Natural killer cell (primary cell): ENCODE data around the gene DOCK1. TPM values are rescaled to one million over a fixed set of nuclear protein-coding genes. Genes with fewer than 3 reads are reported as not detected.
A peak's percentile ranks its signal among the peaks of the same experiment; 100 is the strongest.

Experiments used
- ATAC-seq, 3 donors: fragments of 150-1000 bp in 2 of 3; fragments of 200-7000 bp in 1 of 3; cut with Tn5 transposase; 1 replicate in 1 of 3; 2 replicates in 2 of 3; pipeline ENCODE4 v1.10.0; 2021; ENCODE audit warnings: mild to moderate bottlenecking in 2 of 3, moderate library complexity in 2 of 3
- DNase-seq, 2 donors: peaks; one replicate each; pipeline versions ENCODE4 v3.0.0 to v3.0.0-alpha.2; 2013 to 2021; ENCODE audit warnings: mixed read lengths in 1 of 2
- H3K27ac ChIP-seq: one replicate; pipeline ENCODE4 v1.5.1; 2013; ENCODE audit warnings: mild to moderate bottlenecking, low read length
- H3K27me3 ChIP-seq: one replicate; pipeline ENCODE4 v1.6.1; 2013; ENCODE audit warnings: low read length; ENCODE audit not compliant: control insufficient read depth, insufficient read depth
- H3K36me3 ChIP-seq: one replicate; pipeline ENCODE4 v1.6.1; 2013; ENCODE audit warnings: low read length; ENCODE audit not compliant: control insufficient read depth, insufficient read depth
- H3K4me1 ChIP-seq: one replicate; pipeline ENCODE4 v1.6.1; 2013; ENCODE audit warnings: low read length; ENCODE audit not compliant: control insufficient read depth, insufficient read depth
- H3K4me3 ChIP-seq: one replicate; pipeline ENCODE4 v1.5.1; 2013; ENCODE audit warnings: low read length
- H3K9me3 ChIP-seq: one replicate; pipeline ENCODE4 v1.6.1; 2013; ENCODE audit warnings: low read length; ENCODE audit not compliant: control insufficient read depth, insufficient read depth
- H3K27ac Mint-ChIP-seq, 2 donors: one replicate each; pipeline ENCODE4 v1.8.0; 2022; ENCODE audit warnings: mild to moderate bottlenecking in 2 of 2, mixed read lengths in 2 of 2, moderate library complexity in 1 of 2
- H3K27me3 Mint-ChIP-seq, 2 donors: one replicate each; pipeline ENCODE4 v1.8.0; 2022; ENCODE audit warnings: low read depth in 2 of 2, mixed read lengths in 2 of 2
- H3K36me3 Mint-ChIP-seq: one replicate; pipeline ENCODE4 v1.8.0; 2022; ENCODE audit warnings: mixed read lengths
- H3K4me1 Mint-ChIP-seq, 2 donors: one replicate each; pipeline ENCODE4 v1.8.0; 2022; ENCODE audit warnings: mixed read lengths in 2 of 2
- H3K4me3 Mint-ChIP-seq: one replicate; pipeline ENCODE4 v1.8.0; 2022; ENCODE audit warnings: mild to moderate bottlenecking, moderate library complexity, mixed read lengths
- H3K9me3 Mint-ChIP-seq, 2 donors: one replicate each; pipeline ENCODE4 v1.8.0; 2022; ENCODE audit warnings: mixed read lengths in 2 of 2
- WGBS: methylation state at CpG from one replicate; pipeline ENCODE4 v1.1.7; 2013; ENCODE audit warnings: missing lambda C conversion rate; ENCODE audit not compliant: insufficient coverage; 5-methylcytosine and 5-hydroxymethylcytosine counted together
- intact Hi-C: fragments of 100-400 bp; cut with micrococcal nuclease; formaldehyde crosslinking; loops from one replicate; pipeline ENCODE4 v1.14.2; 2022
- total RNA-seq, 4 donors: library from RNA; stranded (reverse); fragments of 120-200 nt in 1 of 4; gene quantifications; one replicate each; pipeline versions ENCODE4 v1.2.3 to v1.2.4, GENCODE V29; 2013 to 2022
- TF ChIP-seq, protein P1 (sequence below): fragments of 200-600 bp; IDR thresholded peaks from one replicate; pipeline ENCODE4 v1.8.0; 2022; ENCODE audit warnings: antibody characterized with exemption

DOCK1 gene
- total RNA-seq, 3 donors from 2014 or later (not counting 1 experiment from before 2014, with no cell fraction given): 0.07 to 0.12 (median 0.08) TPM

DNA sequence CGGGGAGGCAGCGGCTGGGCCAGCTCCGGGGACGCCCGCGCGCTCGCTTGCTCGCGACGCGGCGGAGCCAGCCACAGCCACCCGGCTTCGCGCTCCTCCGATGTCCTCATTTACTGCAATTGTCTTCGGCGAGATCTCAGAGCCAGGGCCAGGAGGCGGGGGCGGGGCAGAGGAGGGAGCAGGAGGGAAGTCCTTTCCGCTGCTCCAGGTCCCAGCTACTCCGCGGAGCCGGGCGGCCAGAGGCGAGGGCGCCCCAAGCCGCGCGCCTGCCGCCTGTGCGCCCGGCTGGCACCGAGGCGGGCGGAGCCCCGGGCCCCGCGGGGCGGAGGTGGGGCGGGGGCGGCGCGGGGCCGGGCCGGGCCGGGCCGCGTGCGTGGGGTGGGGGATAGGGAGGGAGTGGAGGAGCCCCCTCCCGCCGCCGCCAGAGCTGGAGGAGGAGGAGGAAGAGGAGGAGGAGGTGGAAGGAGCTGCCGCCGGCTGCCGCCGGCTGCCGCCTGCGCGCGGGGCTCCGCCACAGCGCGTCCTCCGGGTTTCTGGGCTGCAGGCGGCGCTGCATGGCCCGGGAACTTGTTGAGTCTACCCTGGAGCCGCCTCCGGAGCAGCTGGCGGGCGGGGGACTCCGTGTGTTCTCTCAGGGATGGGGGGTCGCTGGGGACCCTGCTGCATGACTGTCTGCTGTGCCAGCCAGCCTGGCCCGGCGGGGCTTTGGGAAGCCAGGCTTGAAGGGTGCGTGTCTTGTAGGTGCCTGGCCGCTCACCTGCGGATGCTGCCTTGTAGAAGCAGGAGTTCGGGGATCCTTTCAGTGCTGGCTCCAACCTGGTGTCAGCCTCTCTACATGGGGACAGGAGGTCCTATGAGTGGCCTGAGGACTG lies 291.3 kb downstream of the DOCK1 start, which contains the start of gene INSYN2A:
Gene INSYN2A, minus strand, starts transcription at position 310 of the 872 bp plus-strand sequence. CDS start 20,196 bp downstream, outside the sequence.
- 6% methylated on average over 78 of the region's 81 CpGs for WGBS
- no peaks in the 10 kb centered on the region for H3K4me1 ChIP-seq
- no peaks in the 10 kb centered on the region for H3K9me3 Mint-ChIP-seq
- no peak within 1 kb of the TSS for H3K27ac ChIP-seq
- H3K4me3 ChIP-seq: no peak within 1 kb of the TSS
- H3K4me1 Mint-ChIP-seq: no peaks in the 10 kb centered on the region
- H3K4me3 Mint-ChIP-seq: peak within 1 kb of the TSS; percentile 31
- H3K9me3 ChIP-seq: no peaks in the 10 kb centered on the region
- no peaks in the 10 kb centered on the region for H3K36me3 Mint-ChIP-seq
- H3K36me3 ChIP-seq: no peaks in the 10 kb centered on the region
- TF ChIP-seq, protein P1, sequence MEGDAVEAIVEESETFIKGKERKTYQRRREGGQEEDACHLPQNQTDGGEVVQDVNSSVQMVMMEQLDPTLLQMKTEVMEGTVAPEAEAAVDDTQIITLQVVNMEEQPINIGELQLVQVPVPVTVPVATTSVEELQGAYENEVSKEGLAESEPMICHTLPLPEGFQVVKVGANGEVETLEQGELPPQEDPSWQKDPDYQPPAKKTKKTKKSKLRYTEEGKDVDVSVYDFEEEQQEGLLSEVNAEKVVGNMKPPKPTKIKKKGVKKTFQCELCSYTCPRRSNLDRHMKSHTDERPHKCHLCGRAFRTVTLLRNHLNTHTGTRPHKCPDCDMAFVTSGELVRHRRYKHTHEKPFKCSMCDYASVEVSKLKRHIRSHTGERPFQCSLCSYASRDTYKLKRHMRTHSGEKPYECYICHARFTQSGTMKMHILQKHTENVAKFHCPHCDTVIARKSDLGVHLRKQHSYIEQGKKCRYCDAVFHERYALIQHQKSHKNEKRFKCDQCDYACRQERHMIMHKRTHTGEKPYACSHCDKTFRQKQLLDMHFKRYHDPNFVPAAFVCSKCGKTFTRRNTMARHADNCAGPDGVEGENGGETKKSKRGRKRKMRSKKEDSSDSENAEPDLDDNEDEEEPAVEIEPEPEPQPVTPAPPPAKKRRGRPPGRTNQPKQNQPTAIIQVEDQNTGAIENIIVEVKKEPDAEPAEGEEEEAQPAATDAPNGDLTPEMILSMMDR: no peak
- intact Hi-C loops: no loop called here
- H3K27me3 ChIP-seq: no peaks in the 10 kb centered on the region
- H3K27ac Mint-ChIP-seq: no peak within 1 kb of the TSS
- ATAC-seq: no peak
- peaks cover 44 to 69% of the 10 kb centered on the region in 2 donors for H3K27me3 Mint-ChIP-seq
- DNase-seq: no peak

DNA sequence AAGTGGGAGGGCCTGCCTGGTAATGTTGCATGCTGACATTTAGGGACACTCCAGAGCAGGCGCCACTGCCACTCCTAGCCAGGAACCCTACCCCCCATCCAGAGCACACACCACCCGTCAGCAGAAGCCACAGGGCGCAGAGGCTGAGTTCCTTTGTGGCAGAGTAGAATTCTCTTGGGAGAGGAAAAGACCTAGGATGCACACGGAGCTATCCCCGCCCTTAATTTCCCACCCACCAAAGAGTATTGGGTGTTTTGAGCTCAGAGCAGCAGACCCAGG lies 291.9 kb downstream of the DOCK1 start:
- Mint-ChIP-seq H3K27me3 (peaks cover 41 to 67% of the 10 kb centered on the region in 2 donors), H3K4me1 (no peaks in the 10 kb centered on the region), H3K4me3 (peak overlapping the region; percentile 31), H3K9me3 (no peaks in the 10 kb centered on the region), H3K27ac (no peak overlapping the region), H3K36me3 (no peaks in the 10 kb centered on the region)
- ATAC-seq (no peak), DNase-seq (no peak)
- H3K36me3 ChIP-seq: no peaks in the 10 kb centered on the region
- H3K27me3 ChIP-seq: no peaks in the 10 kb centered on the region
- intact Hi-C loops: no loop called here
- TF ChIP-seq, protein P1: no peak
- H3K27ac ChIP-seq: no peak overlapping the region
- no peaks in the 10 kb centered on the region for H3K9me3 ChIP-seq
- WGBS: 20% methylated on average over 1 of the region's 5 CpGs
- H3K4me3 ChIP-seq: no peak overlapping the region
- no peaks in the 10 kb centered on the region for H3K4me1 ChIP-seq

DNA sequence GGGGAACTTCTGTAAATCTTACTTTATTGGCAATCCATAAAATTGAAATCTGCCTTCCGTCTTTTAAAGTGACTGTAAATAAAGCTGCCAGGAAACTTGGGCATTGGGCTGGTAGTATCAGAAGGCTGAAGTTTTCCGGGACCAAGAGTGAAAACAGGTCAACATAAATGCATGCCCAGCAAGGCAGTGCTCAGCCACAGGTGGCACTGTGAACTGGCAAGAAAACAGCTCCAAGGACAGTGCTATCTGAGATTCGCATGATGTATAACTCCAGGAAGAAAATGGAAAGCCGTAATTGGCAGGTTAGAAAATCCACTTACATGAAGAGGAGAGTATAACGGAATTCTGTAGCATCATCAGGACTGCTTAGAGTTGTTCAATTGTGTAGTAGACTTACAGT lies 293.1 kb downstream of the DOCK1 start:
- DNase-seq (no peak), ATAC-seq (no peak)
- WGBS: 88% methylated on average over 5 of the region's 5 CpGs
- Histone ChIP-seq H3K27ac (no peak overlapping the region), H3K27me3 (no peaks in the 10 kb centered on the region), H3K36me3 (no peaks in the 10 kb centered on the region), H3K4me1 (no peaks in the 10 kb centered on the region), H3K9me3 (no peaks in the 10 kb centered on the region), H3K4me3 (no peak overlapping the region)
- H3K4me1 Mint-ChIP-seq: no peaks in the 10 kb centered on the region
- peaks cover 38 to 62% of the 10 kb centered on the region in 2 donors for H3K27me3 Mint-ChIP-seq
- H3K4me3 Mint-ChIP-seq: no peak overlapping the region
- TF ChIP-seq, protein P1: no peak
- H3K27ac Mint-ChIP-seq: no peak overlapping the region
- H3K36me3 Mint-ChIP-seq: no peaks in the 10 kb centered on the region
- H3K9me3 Mint-ChIP-seq: no peaks in the 10 kb centered on the region
- intact Hi-C loops: no loop called here
